A549 (cell line): ENCODE data around the gene PREX1.

ENCODE experiments used
- CBX2 ChIP-seq: fragments of 200-600 bp; sonication (generic); IDR thresholded peaks from 2 replicates; pipeline ENCODE4 v1.6.1; 2016; ENCODE audit warnings: low read depth, mild to moderate bottlenecking, borderline replicate concordance
- CHD2 ChIP-seq: fragments of 150-350 bp; IDR thresholded peaks from 2 replicates; pipeline ENCODE4 v1.6.1; 2014; ENCODE audit warnings: low read length; ENCODE audit not compliant: partially characterized antibody
- CTCF ChIP-seq: fragments of >200 bp; sonication (Bioruptor Twin); formaldehyde crosslinking; IDR thresholded peaks from 3 replicates; pipeline ENCODE4 v1.5.1; 2016
- EP300 ChIP-seq, 2 experiments: fragments of >200 bp; sonication (Bioruptor Twin); formaldehyde crosslinking; IDR thresholded peaks; 2 replicates in 1 of 2; 3 replicates in 1 of 2; pipeline ENCODE4 v1.6.1; 2016 to 2017
- MAFK ChIP-seq: fragments of 450-650 bp; IDR thresholded peaks from 2 replicates; pipeline ENCODE4 v1.6.1; 2014; ENCODE audit not compliant: partially characterized antibody
- MYC ChIP-seq: IDR thresholded peaks from 2 replicates; pipeline ENCODE4 v1.6.1; 2012; ENCODE audit warnings: mild to moderate bottlenecking, inconsistent platforms, low read length, improper control_type of control experiment, borderline replicate concordance
- REST ChIP-seq: fragments of 200-600 bp; sonication (generic); IDR thresholded peaks from 2 replicates; pipeline ENCODE4 v1.6.1; 2016; ENCODE audit warnings: antibody characterized with exemption, mild to moderate bottlenecking, moderate library complexity

- no peak for TF ChIP-seq REST
- TF ChIP-seq CBX2 = no peak
- no peak for TF ChIP-seq CHD2
- TF ChIP-seq MYC = no peak
- TF ChIP-seq CTCF = no peak
- no peak for TF ChIP-seq EP300 (IDR thresholded peaks at IDR 0.05)
- TF ChIP-seq MAFK = no peak
Measured at GRCh38 chr20:48727226-48727625, 100.6 kb downstream of the PREX1 start.
